Keratinocyte (primary cell): ENCODE data around the gene PER2. TPM values are rescaled to one million over a fixed set of nuclear protein-coding genes. Genes with fewer than 3 reads are reported as not detected.

ENCODE experiments used
- DNase-seq: peaks from one replicate; pipeline ENCODE4 v3.0.0-alpha.2; 2011; ENCODE audit warnings: low read depth, missing footprints, low spot score
- FAIRE-seq: peaks from 2 replicates; lab custom pipeline; 2011; peaks lifted over from hg19 to GRCh38; lab: Jason Lieb, UNC
- H2AFZ ChIP-seq: 2 replicates; pipeline ENCODE4 v1.6.0; 2012; ENCODE audit warnings: low read length, control low read depth, inconsistent platforms; ENCODE audit not compliant: control insufficient read depth
- H3K27ac ChIP-seq: 2 replicates; pipeline ENCODE4 v1.5.1; 2011; ENCODE audit warnings: low read length; ENCODE audit not compliant: control insufficient read depth, insufficient read depth
- H3K27me3 ChIP-seq: 3 replicates; pipeline ENCODE4 v1.6.0; 2011; ENCODE audit warnings: low read length; ENCODE audit not compliant: control insufficient read depth, insufficient read depth; ENCODE audit errors: extremely low read depth
- H3K36me3 ChIP-seq, 2 experiments: 2 replicates in 1 of 2; 3 replicates in 1 of 2; pipeline ENCODE4 v1.5.1; 2011; ENCODE audit warnings: low read length in 2 of 2, mild to moderate bottlenecking in 1 of 2; ENCODE audit not compliant: control insufficient read depth in 2 of 2, insufficient read depth in 2 of 2; ENCODE audit errors: extremely low read depth in 1 of 2
- H3K4me1 ChIP-seq: 3 replicates; pipeline ENCODE4 v1.5.1; 2011; ENCODE audit warnings: low read length; ENCODE audit not compliant: control insufficient read depth, insufficient read depth; ENCODE audit errors: extremely low read depth
- H3K4me2 ChIP-seq: 3 replicates; pipeline ENCODE4 v1.6.0; 2011; ENCODE audit warnings: low read depth, low read length; ENCODE audit not compliant: control insufficient read depth, insufficient read depth; ENCODE audit errors: extremely low read depth
- H3K4me3 ChIP-seq, 3 experiments: fragments of 200-600 bp in 1 of 3; sonication (generic) in 1 of 3; 2 replicates in 2 of 3; 3 replicates in 1 of 3; pipeline ENCODE4 v1.5.1; 2011 to 2016; ENCODE audit warnings: low read length in 3 of 3, mild to moderate bottlenecking in 3 of 3, control low read depth in 2 of 3, inconsistent platforms in 1 of 3, low read depth in 1 of 3, mixed read lengths in 1 of 3, mixed run types in 1 of 3, moderate library complexity in 1 of 3; ENCODE audit not compliant: control insufficient read depth in 2 of 3, insufficient read depth in 2 of 3; ENCODE audit errors: extremely low read depth in 1 of 3
- H3K79me2 ChIP-seq: 2 replicates; pipeline ENCODE4 v1.6.0; 2012; ENCODE audit warnings: low read length; ENCODE audit not compliant: control insufficient read depth, insufficient read depth
- H3K9ac ChIP-seq: 3 replicates; pipeline ENCODE4 v1.6.0; 2011; ENCODE audit warnings: low read length; ENCODE audit not compliant: control insufficient read depth, insufficient read depth; ENCODE audit errors: extremely low read depth
- H3K9me1 ChIP-seq: 3 replicates; pipeline ENCODE4 v1.6.0; 2011; ENCODE audit warnings: low read length; ENCODE audit not compliant: control insufficient read depth, insufficient read depth; ENCODE audit errors: extremely low read depth
- H3K9me3 ChIP-seq: 2 replicates; pipeline ENCODE4 v1.5.1; 2012; ENCODE audit warnings: low read depth, low read length; ENCODE audit not compliant: control insufficient read depth
- H4K20me1 ChIP-seq: 3 replicates; pipeline ENCODE4 v1.6.0; 2011; ENCODE audit warnings: low read length; ENCODE audit not compliant: control insufficient read depth, insufficient read depth; ENCODE audit errors: extremely low read depth
- CTCF ChIP-seq, 3 experiments: IDR thresholded peaks in 1 of 3; conservative IDR thresholded peaks in 1 of 3; optimal IDR thresholded peaks in 1 of 3; 2 replicates in 2 of 3; 3 replicates in 1 of 3; pipeline versions ENCODE3 to v1.5.1; 2011; ENCODE audit warnings: low read length in 3 of 3, mild to moderate bottlenecking in 3 of 3, moderate library complexity in 2 of 3, control low read depth in 1 of 3, inconsistent platforms in 1 of 3; ENCODE audit not compliant: insufficient read depth in 2 of 3; ENCODE audit errors: extremely low read depth in 1 of 3
- EZH2 ChIP-seq: IDR thresholded peaks from one replicate; pipeline ENCODE4 v1.6.1; 2012; ENCODE audit warnings: inconsistent platforms, mild to moderate bottlenecking, low read length, moderate library complexity
- dilution Hi-C: fragments of 300-500 bp; cut with MboI; formaldehyde crosslinking; loops from one replicate; pipeline ENCODE4 v1.7.0; 2020; ENCODE audit warnings: low sequenced_read_pairs; ENCODE audit not compliant: extremely low pct_ligation_motif_present
- polyA plus RNA-seq, 5 experiments: library from polyadenylated mRNA; depleted of rRNA in 3 of 5; stranded (reverse) in 3 of 5; stranded (forward) in 1 of 5; unstranded in 1 of 5; fragments of >200 nt; gene quantifications; 1 replicate in 1 of 5; 2 replicates in 3 of 5; 3 replicates in 1 of 5; pipeline versions ENCODE4 v1.2.1 to v1.2.3, GENCODE V29; 2011 to 2012; ENCODE audit warnings: missing spikeins in 2 of 5, low read depth in 1 of 5, low replicate concordance in 1 of 5

Gene PER2
- polyA plus RNA-seq, 1 donor (not counting 4 experiments of a cell fraction or from before 2014, with no cell fraction given), result 1.6 TPM

GRCh38 chr2:238252766-238253630 is 35.4 kb downstream of the PER2 start:
- Histone ChIP-seq H3K9ac (no peak overlapping the region), H3K36me3 (peaks cover 4 to 24% of the 10 kb centered on the region in 2 experiments), H4K20me1 (no peaks in the 10 kb centered on the region), H3K4me1 (no peaks in the 10 kb centered on the region), H3K27me3 (no peaks in the 10 kb centered on the region), H3K79me2 (no peaks in the 10 kb centered on the region), H3K9me1 (no peaks in the 10 kb centered on the region), H3K27ac (no peak overlapping the region), H3K4me3 (no peak overlapping the region), H3K9me3 (no peaks in the 10 kb centered on the region), H2AFZ (no peak overlapping the region), H3K4me2 (no peak overlapping the region)
- DNase-seq, result no peak
- dilution Hi-C loops, result no loop called here
- no peak for FAIRE-seq
- TF ChIP-seq CTCF (optimal IDR thresholded peaks at IDR 0.05 in 1 of 3, IDR thresholded peaks at IDR 0.05 in 1 of 3, conservative IDR thresholded peaks at IDR 0.05 in 1 of 3; ENCODE audit: extremely low read depth in 1 of 3, insufficient read depth in 2 of 3, low read length in 3 of 3) (no peak), EZH2 (no peak)

- no peak overlapping the region for H3K27ac ChIP-seq
- no peak for DNase-seq
- dilution Hi-C loops, result no loop called here
- H3K9me3 ChIP-seq, result no peaks in the 10 kb centered on the region
- no peak overlapping the region for H2AFZ ChIP-seq
- H3K79me2 ChIP-seq, result no peaks in the 10 kb centered on the region
- H3K4me2 ChIP-seq, result no peak overlapping the region
- H4K20me1 ChIP-seq, result no peaks in the 10 kb centered on the region
- peaks cover 8 to 19% of the 10 kb centered on the region in 2 experiments for H3K36me3 ChIP-seq
- no peak overlapping the region for H3K4me3 ChIP-seq
- no peaks in the 10 kb centered on the region for H3K9me1 ChIP-seq
- no peaks in the 10 kb centered on the region for H3K27me3 ChIP-seq
- no peak overlapping the region for H3K9ac ChIP-seq
- H3K4me1 ChIP-seq, result no peaks in the 10 kb centered on the region
- FAIRE-seq, result no peak
- no peak for TF ChIP-seq CTCF (optimal IDR thresholded peaks at IDR 0.05 in 1 of 3, IDR thresholded peaks at IDR 0.05 in 1 of 3, conservative IDR thresholded peaks at IDR 0.05 in 1 of 3; ENCODE audit: extremely low read depth in 1 of 3, insufficient read depth in 2 of 3, low read length in 3 of 3)
- TF ChIP-seq EZH2, result no peak
Measured at GRCh38 chr2:238251986-238252385, 36.4 kb downstream of the PER2 start.
